ENCODE measurements around the gene SLC34A1.
A peak's percentile ranks its signal among the peaks of the same experiment; 100 is the strongest.
"Not testable (repeated sequence)": the region's sequence is repeated elsewhere in the genome, so short reads cannot be mapped to it uniquely, and the experiment has no call there.

SLC34A1 gene

DNA sequence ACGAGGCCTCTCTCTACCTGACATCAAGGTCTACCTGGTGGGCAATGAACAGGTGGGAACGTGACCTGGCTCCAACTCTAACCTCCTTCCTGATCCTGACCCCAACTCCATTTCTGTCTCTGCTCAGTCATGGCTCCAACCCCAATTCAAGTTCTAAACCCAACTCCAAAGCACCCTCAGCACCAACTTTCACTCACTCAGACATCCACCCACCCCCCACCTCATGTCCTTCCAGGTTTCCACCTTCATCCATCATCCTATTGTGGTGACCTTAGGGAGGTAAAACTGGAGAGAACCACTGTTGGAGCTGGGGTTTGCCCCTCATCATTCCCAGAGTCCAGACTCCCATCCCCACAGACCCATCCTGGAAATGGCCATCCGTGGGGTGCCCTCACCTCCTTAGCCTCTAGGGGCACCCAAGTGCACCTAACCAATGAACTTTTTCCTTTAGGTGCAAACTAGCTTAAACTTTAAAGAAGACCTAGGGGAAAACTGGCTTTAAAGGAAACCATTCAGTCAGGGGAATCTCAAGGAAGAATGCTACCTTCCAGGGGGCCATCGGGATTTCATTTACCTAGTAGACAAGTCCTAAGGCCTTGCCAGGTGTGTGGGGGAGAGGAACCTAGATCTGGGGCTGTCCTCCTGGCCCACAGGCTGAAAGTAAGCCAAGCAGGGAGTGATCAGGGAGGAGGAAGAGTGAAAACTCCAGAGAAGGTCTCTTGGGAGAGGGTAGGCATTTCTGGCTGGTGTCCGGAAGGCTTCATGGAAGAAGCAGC lies 15.2 kb upstream of the SLC34A1 start:
- no peak for DNase-seq

GRCh38 chr5:177369645-177370440 lies 14.4 kb upstream of the SLC34A1 start:
- no peak for DNase-seq

DNA sequence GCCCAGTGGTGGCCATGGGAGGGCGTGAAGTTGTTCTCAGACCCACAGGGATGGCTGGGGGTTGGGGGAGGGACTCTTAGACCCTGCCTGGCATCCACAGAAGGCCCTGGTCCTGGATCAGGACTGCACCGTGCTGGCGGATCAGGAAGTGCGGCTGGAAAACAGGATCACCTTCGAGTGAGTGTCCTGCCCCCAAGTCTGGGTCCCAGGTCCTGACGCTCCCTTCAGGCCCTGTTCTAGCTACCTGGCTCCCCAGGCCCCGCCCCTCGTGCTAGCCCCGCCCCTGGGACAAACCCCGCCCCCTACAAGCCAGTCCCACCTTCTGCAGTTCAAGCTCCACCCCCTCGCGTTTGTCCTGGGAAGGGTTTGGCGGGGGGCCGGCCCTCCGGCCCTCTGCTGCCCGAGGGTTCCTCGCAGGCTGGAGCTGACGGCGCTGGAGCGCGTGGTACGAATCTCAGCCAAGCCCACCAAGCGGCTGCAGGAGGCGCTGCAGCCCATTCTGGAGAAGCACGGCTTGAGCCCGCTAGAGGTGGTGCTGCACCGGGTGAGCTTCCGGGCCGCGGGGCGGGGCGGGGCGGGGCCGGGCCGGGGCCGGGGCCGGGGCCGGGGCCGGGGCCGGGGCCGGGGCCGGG lies 13.6 kb upstream of the SLC34A1 start:
- DNase-seq, result peak; percentile 42 to 86

GRCh38 chr5:177371120-177372033 lies 12.9 kb upstream of the SLC34A1 start:
- no peak for DNase-seq

DNA sequence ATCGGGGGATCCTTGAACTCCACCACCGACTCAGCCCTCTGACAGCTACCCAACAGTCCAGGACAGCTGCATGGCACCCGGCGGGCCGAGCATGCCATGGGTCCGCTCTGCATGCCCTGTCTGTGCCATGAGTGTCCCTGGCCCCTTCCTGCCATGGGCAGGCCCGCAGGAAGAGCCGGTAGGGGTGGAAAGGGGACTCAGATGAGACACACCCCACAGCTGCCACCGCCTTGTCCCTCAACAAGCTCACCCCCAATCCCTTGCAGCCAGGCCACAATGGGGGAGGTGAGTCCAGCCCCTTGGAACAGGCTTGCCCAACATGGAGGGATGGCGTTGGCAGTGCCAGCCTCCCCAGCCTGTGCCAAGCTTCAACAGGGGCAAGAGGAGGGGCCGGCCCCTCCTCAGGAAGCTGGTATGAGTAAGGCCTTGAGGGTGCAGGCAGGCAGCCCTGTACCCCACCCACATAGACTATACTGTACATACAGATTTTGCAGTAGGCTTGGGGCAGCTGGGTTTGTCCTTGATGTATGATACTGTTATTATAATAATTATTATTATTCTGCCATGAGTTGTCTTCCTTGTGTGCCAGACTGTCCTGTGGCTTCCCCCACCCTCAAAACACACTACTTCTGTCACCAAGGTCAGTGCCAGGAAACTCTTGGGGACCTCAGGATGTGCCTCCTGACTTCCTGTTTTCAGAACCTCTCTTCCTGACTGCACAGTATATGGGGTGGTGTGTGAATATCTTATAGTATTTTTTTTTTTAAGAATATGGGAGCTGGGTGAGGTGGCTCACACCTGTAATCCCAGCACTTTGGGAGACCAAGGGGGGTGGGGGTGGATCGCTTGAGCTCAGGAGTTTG lies 12.0 kb upstream of the SLC34A1 start:
- no peak for DNase-seq

GRCh38 chr5:177372910-177373309 lies 11.3 kb upstream of the SLC34A1 start:
- no peak for DNase-seq

DNA sequence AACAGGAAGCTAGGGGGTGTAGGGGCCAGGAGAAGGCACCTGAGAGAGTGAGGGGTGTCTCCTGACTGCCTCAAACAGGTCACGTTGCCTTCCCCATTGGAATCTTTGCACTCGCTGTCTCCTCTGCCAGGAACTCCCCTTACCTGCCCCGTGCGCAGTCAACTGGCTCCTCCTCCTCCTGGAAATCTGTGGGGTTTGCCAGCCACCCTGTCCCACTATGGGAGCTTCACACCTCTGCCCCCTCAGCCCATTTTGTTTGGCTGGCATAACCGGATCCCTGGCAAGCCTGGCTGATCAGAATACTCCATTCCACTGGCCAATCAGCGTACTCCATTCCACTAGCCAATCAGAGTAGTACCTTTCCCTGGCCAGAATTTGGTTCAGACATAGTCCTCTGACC lies 10.4 kb upstream of the SLC34A1 start:
- no peak for DNase-seq

DNA sequence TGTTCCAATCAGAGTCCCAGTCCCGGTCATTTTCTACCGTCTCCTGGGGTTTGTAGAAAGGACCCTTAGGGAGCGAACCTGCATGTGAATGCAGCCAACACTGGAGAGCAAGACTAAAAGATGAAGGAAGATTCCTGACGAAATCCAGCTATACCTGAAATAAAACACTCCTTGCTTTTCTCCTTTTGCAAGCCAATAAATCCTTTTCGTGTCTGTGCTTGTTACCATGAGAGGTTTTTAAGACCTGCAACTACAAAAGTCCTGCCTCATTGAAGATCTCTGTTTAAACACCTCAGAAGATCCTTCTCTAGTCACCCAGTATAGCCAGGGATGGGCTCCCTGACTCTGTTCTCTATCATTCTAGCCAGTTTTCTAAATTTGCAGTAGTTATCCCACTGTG lies 10.0 kb upstream of the SLC34A1 start:
- DNase-seq, result no peak

- not testable (repeated sequence) for DNase-seq
These were observed 8.7 kb upstream of the SLC34A1 start for GRCh38 chr5:177375516-177375915.

- no peak for DNase-seq
These were observed 8.1 kb upstream of the SLC34A1 start for GRCh38 chr5:177376107-177376506.

DNA sequence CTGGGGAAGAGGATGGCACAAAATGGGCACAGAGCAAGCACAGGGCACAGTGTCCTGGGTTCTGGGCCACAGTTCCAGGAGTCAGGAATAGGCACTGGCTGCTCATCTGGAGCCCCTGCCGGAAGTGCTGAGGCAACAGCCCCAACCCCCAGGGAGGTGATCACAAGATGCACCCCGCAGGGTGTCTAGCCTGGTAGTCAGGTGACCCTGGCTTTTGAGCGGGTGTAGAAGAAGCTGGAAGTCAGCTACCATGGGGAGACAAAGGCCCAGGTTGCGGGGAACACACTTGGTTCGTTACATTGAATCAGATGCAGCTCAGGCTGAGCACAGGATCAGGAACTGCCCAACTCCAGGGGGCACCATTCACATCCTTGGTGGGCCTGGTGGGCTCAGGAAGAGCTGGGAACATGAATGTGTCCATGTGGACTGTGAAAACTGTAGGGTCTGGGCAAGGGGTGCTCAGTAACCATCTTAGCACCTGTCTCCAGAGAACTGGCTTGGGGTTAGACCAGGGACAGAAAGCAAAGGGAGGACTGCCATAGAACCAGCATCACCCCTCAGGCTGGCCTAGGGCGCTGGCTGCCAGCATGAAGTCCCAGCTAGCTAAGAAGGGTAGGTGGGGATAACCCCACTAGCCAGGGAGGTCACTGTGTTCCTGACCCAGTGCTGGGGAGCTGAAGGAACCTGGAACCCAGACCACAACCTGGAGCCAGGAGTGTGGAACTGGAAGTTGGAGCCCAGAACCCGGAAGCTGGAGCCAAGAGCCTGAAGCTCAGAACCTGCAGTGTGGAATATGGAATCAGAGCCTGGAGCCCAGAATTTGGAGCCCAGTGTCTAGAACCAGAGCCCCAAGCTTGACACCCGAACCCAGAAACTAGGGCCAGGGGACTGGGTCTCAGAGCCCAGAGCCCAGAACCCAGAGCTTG lies 6.1 kb upstream of the SLC34A1 start:
- DNase-seq, result no peak

DNA sequence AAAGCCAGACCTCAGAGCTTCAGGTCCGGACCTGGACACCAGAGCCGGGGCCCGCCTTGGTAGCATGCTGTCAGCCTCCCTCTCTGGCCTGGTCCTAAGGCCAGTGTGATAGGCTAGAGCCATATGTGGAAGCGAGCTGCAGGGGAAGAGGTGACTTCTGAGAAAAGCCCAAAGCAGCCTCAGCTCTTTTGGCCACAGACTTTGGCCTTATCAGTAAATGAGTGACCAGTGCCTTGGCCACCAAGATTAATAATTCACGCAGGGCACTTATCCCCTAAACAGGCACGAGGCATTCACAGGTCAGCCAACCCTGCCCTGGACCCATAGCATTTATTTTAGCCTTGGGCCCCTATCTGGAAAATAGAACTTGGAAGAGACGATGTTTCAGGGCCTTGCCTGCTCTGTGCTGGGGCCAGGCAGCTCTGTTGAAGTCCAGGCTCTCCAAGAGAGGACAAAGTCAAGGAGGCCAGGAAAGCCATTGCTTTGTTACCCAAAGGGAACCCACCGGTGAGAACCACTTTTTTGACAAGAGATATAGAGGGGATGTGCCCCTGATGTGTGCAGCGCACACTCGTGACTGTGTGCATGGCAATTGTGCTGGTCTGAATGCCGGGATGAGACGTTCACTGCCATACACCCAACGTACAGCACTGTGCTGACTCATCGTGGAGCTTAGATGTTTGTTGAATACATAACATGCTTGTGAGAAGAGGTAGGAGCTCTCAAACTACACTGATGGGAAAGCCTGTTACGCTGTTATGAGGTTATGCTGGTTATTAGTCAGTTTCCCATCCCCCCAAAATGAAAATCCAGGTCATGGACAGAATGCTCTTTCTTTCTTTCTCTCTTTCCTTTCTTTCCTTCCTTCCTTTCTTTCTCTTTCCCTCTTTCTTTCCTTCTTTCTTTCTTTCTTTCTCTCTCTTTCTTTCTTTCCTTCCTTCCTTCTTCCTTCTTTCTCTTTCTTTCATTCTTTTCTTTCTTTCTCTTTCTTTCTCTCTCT lies 5.0 kb upstream of the SLC34A1 start:
- no peak for DNase-seq

- DNase-seq, result no peak
These were observed 3.5 kb upstream of the SLC34A1 start for GRCh38 chr5:177380805-177381126.

DNA sequence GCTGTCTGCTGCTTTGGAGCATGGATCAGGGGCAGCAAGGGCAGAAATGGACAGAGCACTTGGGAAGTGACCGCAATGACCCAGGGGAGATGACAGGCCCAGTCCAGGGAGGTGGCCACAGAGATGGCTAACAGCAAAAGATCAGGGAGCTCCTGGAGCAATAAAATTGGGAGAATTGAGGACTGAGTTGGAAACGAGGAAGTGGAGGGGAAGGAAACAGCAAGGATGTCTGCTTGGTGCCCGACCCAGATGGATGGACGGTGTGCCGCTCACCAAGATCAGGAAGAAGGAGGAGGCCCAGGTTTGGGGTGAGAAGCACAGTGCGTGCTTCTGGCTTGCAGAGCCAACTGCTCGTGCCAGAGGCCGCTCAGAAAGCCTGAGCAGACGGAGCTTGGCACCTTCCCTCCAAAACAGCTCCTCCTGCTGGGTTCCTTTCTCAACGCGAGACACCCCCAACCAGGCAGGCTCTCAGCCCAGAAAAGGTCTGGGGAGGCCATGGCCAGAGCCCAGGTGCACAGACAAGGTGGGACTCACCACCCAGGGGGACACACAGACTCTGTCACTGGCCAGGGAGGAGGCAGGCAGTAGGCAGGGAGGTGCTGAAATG lies 1.7 kb upstream of the SLC34A1 start:
- DNase-seq, result peak; percentile 50 to 61

GRCh38 chr5:177383181-177383580 lies 1.1 kb upstream of the SLC34A1 start:
- no peak for DNase-seq

DNA sequence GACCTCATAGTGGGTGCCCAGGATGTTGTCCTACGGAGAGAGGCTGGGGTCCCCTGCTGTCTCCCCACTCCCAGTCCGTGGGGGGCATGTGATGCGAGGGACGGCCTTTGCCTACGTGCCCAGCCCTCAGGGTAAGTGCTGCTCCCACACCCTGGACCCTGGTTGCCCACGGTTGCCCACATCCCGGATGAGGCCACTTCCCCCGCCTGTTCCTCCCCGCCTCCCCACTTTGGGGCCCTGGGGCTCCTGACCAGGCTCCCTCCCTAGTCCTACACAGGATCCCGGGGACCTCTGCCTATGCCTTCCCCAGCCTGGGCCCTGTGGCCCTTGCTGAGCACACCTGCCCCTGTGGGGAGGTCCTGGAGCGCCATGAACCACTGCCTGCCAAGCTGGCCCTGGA lies 1.5 kb downstream of the SLC34A1 start:
- DNase-seq, result no peak

DNA sequence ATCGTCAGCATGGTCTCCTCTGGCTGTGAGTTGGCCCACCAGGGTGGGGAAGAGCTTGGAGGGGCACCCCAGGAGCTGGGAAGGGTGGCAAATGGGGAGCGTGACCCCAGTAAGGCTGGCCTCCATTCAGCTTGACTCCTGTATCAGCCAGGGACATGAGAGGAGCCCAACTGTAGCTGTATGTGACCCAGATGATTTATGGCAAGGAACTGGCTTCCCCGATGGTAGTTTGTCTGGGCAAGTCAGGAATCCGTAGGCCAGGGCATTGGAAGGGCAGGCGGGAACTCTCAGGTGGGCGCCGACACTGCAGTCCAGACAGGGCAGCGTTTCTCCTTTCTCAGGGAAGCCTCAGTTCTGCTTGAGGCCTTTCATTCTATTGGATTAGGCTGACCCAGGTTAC lies 2.3 kb downstream of the SLC34A1 start:
- no peak for DNase-seq

DNA sequence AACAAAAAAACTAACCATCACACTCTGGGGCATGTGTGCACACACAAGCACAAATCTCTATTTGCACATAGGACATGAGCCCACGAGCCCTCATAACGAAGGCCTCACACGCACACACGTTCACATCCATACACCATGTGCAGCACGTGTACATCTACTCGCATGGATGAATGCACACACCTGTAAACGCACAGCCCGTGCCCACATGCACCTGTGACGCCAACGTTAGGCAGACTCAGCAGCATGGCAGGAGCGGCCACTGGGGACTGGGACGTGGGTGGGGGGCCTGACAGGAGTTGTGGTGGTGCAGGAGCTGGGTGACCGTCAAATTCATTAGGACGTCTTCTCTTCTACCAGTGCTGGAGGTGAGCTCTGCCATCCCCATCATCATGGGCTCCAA lies 3.2 kb downstream of the SLC34A1 start:
- no peak for DNase-seq

DNA sequence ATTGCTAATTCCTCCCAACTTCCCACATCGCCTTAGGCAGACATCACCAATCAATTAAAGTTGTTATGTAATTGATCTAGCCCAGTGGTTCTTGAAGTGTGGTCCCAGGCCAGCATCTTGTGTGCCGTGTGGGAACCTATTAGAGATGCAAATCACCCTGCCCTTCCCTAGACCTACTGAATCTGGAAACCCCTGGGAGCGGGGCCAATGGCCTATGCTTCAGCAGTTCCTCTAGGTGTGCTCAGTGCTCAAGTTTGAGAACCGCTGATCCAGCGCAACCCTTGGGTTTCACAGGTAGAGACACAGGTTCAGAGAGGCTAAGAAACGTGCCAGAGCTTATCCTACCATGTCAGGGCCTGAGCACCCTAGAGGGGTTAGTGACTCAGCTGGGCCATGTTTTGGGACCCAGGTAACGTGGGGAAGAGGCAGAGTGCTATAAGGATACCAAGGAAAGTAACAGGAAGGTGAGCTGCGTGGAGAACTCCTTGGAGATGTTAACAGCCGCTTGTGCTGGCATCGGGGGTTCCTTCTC lies 4.4 kb downstream of the SLC34A1 start:
- no peak for DNase-seq

All from NCI-H446 (cell line).